ENCODE measurements around the gene NHLH1.

DNA sequence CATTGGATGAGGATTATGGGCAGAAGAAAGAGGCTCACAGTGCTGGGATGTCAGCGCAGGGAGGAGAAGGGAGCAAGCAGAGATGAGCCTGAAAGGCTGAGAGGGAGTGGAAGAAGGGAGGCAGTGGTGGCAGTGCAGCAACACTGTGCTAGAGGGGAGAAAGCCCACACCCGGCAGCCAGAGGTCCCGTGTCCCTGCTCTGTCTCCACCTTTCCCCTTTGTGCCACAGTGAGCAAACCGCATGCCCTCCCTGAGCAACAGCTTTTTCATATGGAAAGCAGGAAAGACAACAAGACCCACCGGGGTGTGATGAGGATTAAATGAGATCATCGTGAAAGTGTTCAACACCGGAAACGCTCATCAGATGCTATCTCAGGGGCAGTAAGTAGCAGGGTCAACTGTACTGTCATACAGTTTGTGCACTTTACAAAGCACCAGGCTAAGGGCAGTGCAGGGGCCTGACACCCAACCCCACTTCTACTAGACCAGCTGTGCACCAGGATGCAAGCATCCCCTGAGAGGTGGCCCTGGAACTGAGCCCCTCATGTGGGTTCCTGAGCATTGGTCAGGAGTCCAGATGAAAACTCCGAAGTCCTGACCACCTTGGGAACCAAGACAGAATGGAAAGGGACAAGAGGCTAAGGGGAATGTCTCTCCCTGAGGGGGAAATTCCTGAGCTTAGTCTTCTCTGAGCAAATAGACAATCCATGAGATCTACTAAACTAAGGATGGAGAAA, 9.1 kb downstream of the NHLH1 start:
- peak; percentile 34; the same call in 1 of the 2 replicates for TF ChIP-seq SIN3A (IDR thresholded peaks at IDR 0.05; ENCODE audit: borderline replicate concordance, insufficient read depth, low read length)
- TF ChIP-seq TAF1 (IDR thresholded peaks at IDR 0.05; ENCODE audit: borderline replicate concordance, insufficient read depth, low read length): no peak
